Neural cell (in vitro differentiated cells): ENCODE results near the gene UROC1. TPM values are rescaled to one million over a fixed set of nuclear protein-coding genes. Genes with fewer than 3 reads are reported as not detected.

Experiments used
- H2AFZ ChIP-seq: fragments of 200-600, 300-800 bp; sonication (generic), shearing (Covaris generic); 2 replicates; pipeline ENCODE4 v1.6.0; 2014; ENCODE audit warnings: low read depth, mild to moderate bottlenecking, antibody characterized with exemption, low read length, moderate library complexity
- H3F3A ChIP-seq: fragments of 200-600 bp; shearing (Covaris generic); 2 replicates; pipeline ENCODE4 v1.6.1; 2016; ENCODE audit warnings: mild to moderate bottlenecking, moderate library complexity, mixed read lengths, antibody characterized with exemption, low read length; ENCODE audit not compliant: insufficient read depth, poor library complexity, severe bottlenecking
- H3K27ac ChIP-seq: fragments of 200-600, 300-800 bp; sonication (generic), shearing (Covaris generic); 2 replicates; pipeline ENCODE4 v1.5.1; 2014; ENCODE audit warnings: mild to moderate bottlenecking, low read length, moderate library complexity
- H3K27me3 ChIP-seq: fragments of 300-800, 200-600 bp; sonication (generic), shearing (Covaris generic); 2 replicates; pipeline ENCODE4 v1.6.0; 2014; ENCODE audit warnings: mild to moderate bottlenecking, low read depth, low read length, moderate library complexity; ENCODE audit not compliant: insufficient read depth
- H3K36me3 ChIP-seq: fragments of 300-800, 200-600 bp; sonication (generic), shearing (Covaris generic); 2 replicates; pipeline ENCODE4 v1.5.1; 2014; ENCODE audit warnings: mild to moderate bottlenecking, antibody characterized with exemption, low read length, moderate library complexity; ENCODE audit not compliant: insufficient read depth
- H3K4me2 ChIP-seq: fragments of 300-800, 200-600 bp; sonication (generic), shearing (Covaris generic); 2 replicates; pipeline ENCODE4 v1.6.0; 2014; ENCODE audit warnings: mild to moderate bottlenecking, low read length
- H3K4me3 ChIP-seq: fragments of 300-800, 200-600 bp; sonication (generic), shearing (Covaris generic); 2 replicates; pipeline ENCODE4 v1.5.1; 2014; ENCODE audit warnings: mild to moderate bottlenecking, low read length, moderate library complexity
- H3K79me2 ChIP-seq: fragments of 200-600 bp; shearing (Covaris generic); replicated peaks from 2 replicates; pipeline ENCODE4 v1.6.0; 2014; ENCODE audit warnings: mild to moderate bottlenecking, low read length, moderate library complexity; ENCODE audit not compliant: insufficient read depth
- H3K9ac ChIP-seq: fragments of 300-800, 200-600 bp; sonication (generic), shearing (Covaris generic); 2 replicates; pipeline ENCODE4 v1.6.1; 2016; ENCODE audit warnings: mild to moderate bottlenecking, low read length, mixed read lengths
- H3K9me2 ChIP-seq: fragments of 200-600 bp; shearing (Covaris generic); 2 replicates; pipeline ENCODE4 v1.6.1; 2016; ENCODE audit warnings: mild to moderate bottlenecking, low read length, mixed read lengths; ENCODE audit not compliant: insufficient read depth
- H3K9me3 ChIP-seq: fragments of 200-600, 300-800 bp; sonication (generic), shearing (Covaris generic); 2 replicates; pipeline ENCODE4 v1.6.1; 2016; ENCODE audit warnings: mild to moderate bottlenecking, mixed run types, low read length, moderate library complexity, mixed read lengths
- H4K20me1 ChIP-seq: fragments of 200-600 bp; shearing (Covaris generic); 2 replicates; pipeline ENCODE4 v1.6.1; 2016; ENCODE audit warnings: mild to moderate bottlenecking, mixed run types; ENCODE audit not compliant: insufficient read depth
- CTCF ChIP-seq: fragments of 450-650 bp; IDR thresholded peaks from 2 replicates; pipeline ENCODE4 v1.5.1; 2014; ENCODE audit warnings: antibody characterized with exemption, mild to moderate bottlenecking, moderate library complexity; ENCODE audit not compliant: poor library complexity, severe bottlenecking
- EP300 ChIP-seq: fragments of 450-650 bp; conservative IDR thresholded peaks from 2 replicates; pipeline ENCODE4 v1.6.1; 2014; ENCODE audit warnings: antibody characterized with exemption, mild to moderate bottlenecking, moderate library complexity; ENCODE audit not compliant: poor library complexity, severe bottlenecking
- EZH2 ChIP-seq: fragments of 200-600, 300-800 bp; shearing (Covaris generic), sonication (generic); IDR thresholded peaks from 2 replicates; pipeline ENCODE4 v1.6.1; 2014; ENCODE audit warnings: antibody characterized with exemption, low read length, borderline replicate concordance, mild to moderate bottlenecking; ENCODE audit not compliant: insufficient read depth, poor library complexity, severe bottlenecking
- MXI1 ChIP-seq: fragments of 450-650 bp; conservative IDR thresholded peaks from 2 replicates; pipeline ENCODE4 v1.6.1; 2014; ENCODE audit warnings: antibody characterized with exemption, mild to moderate bottlenecking; ENCODE audit not compliant: poor library complexity, severe bottlenecking
- POLR2AphosphoS5 ChIP-seq: IDR thresholded peaks from 2 replicates; pipeline ENCODE4 v1.6.1; 2012
- RAD21 ChIP-seq: fragments of 450-650 bp; conservative IDR thresholded peaks from 2 replicates; pipeline ENCODE4 v1.6.1; 2014; ENCODE audit warnings: antibody characterized with exemption, mild to moderate bottlenecking, moderate library complexity
- SMC3 ChIP-seq: fragments of 450-650 bp; conservative IDR thresholded peaks from 2 replicates; pipeline ENCODE4 v1.6.1; 2014; ENCODE audit warnings: antibody characterized with exemption, mild to moderate bottlenecking, moderate library complexity; ENCODE audit not compliant: poor library complexity
- TAF1 ChIP-seq: IDR thresholded peaks from 2 replicates; pipeline ENCODE4 v1.6.1; 2012; ENCODE audit warnings: low read depth
- polyA plus RNA-seq: library from polyadenylated mRNA; depleted of rRNA; stranded (reverse); fragments of >200 nt; gene quantifications from 2 replicates; pipeline ENCODE4 v1.2.3, GENCODE V29; 2014
- TF ChIP-seq, protein P1 (sequence below): IDR thresholded peaks from 2 replicates; pipeline ENCODE4 v1.6.1; 2012; ENCODE audit warnings: borderline replicate concordance

The UROC1 gene
- polyA plus RNA-seq, 1 donor from 2014 or later, result not detected

DNA sequence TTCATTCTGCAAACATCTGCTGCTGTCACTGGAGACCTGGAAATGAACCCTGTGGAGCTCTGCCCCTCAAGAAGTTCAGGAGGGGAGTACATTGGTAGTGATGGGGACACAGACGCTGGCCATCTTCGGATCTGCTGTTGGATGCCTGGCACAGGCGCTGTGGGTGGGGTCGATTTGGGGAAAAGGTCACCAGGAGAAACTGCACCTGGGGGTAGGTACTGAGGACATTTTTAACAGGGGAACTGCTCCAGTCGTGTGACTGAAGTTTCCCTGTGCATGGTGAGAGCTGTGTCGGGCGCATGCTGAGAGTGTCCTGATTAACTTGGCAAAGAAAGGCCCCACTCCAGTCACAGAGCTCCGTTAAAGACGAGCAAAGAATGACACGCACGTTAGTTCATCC, 3.4 kb downstream of the UROC1 start:
- no peaks in the 10 kb centered on the region for H3K27me3 ChIP-seq
- H3K4me3 ChIP-seq, result no peak overlapping the region
- no peak overlapping the region for H3K9ac ChIP-seq
- no peaks in the 10 kb centered on the region for H3K36me3 ChIP-seq
- no peaks in the 10 kb centered on the region for H3F3A ChIP-seq
- H3K79me2 ChIP-seq, result no peaks in the 10 kb centered on the region
- TF ChIP-seq POLR2AphosphoS5, result no peak
- TF ChIP-seq RAD21, result no peak
- H4K20me1 ChIP-seq, result no peaks in the 10 kb centered on the region
- H3K9me3 ChIP-seq, result no peaks in the 10 kb centered on the region
- no peak overlapping the region for H3K4me2 ChIP-seq
- no peak overlapping the region for H3K27ac ChIP-seq
- no peak overlapping the region for H2AFZ ChIP-seq
- H3K9me2 ChIP-seq, result no peaks in the 10 kb centered on the region

GRCh38 chr3:126512916-126513650, 4.5 kb downstream of the UROC1 start:
- Histone ChIP-seq H4K20me1 (no peaks in the 10 kb centered on the region), H3K79me2 (no peaks in the 10 kb centered on the region), H3K9ac (no peak overlapping the region), H3K9me2 (no peaks in the 10 kb centered on the region), H3K9me3 (no peaks in the 10 kb centered on the region), H3K4me3 (no peak overlapping the region), H3F3A (no peaks in the 10 kb centered on the region), H3K36me3 (no peaks in the 10 kb centered on the region), H2AFZ (no peak overlapping the region), H3K27me3 (no peaks in the 10 kb centered on the region), H3K4me2 (no peak overlapping the region), H3K27ac (no peak overlapping the region)
- TF ChIP-seq TAF1 (no peak), EZH2 (no peak), CTCF (no peak), SMC3 (no peak), RAD21 (no peak), POLR2AphosphoS5 (no peak), MXI1 (no peak), EP300 (no peak)
- TF ChIP-seq, protein P1, sequence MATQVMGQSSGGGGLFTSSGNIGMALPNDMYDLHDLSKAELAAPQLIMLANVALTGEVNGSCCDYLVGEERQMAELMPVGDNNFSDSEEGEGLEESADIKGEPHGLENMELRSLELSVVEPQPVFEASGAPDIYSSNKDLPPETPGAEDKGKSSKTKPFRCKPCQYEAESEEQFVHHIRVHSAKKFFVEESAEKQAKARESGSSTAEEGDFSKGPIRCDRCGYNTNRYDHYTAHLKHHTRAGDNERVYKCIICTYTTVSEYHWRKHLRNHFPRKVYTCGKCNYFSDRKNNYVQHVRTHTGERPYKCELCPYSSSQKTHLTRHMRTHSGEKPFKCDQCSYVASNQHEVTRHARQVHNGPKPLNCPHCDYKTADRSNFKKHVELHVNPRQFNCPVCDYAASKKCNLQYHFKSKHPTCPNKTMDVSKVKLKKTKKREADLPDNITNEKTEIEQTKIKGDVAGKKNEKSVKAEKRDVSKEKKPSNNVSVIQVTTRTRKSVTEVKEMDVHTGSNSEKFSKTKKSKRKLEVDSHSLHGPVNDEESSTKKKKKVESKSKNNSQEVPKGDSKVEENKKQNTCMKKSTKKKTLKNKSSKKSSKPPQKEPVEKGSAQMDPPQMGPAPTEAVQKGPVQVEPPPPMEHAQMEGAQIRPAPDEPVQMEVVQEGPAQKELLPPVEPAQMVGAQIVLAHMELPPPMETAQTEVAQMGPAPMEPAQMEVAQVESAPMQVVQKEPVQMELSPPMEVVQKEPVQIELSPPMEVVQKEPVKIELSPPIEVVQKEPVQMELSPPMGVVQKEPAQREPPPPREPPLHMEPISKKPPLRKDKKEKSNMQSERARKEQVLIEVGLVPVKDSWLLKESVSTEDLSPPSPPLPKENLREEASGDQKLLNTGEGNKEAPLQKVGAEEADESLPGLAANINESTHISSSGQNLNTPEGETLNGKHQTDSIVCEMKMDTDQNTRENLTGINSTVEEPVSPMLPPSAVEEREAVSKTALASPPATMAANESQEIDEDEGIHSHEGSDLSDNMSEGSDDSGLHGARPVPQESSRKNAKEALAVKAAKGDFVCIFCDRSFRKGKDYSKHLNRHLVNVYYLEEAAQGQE, result no peak
